H54 (cell line): ENCODE measurements around the gene SLCO3A1.

Experiments used
- DNase-seq: peaks from one replicate; pipeline ENCODE4 v3.0.0; 2011; ENCODE audit warnings: low spot score, mixed read lengths; ENCODE audit not compliant: insufficient read length
- FAIRE-seq: peaks from 3 replicates; lab custom pipeline; 2011; peaks lifted over from hg19 to GRCh38; lab: Jason Lieb, UNC
- POLR2A ChIP-seq: IDR thresholded peaks from 2 replicates; pipeline ENCODE4 v1.6.1; 2011; ENCODE audit warnings: low read depth, mild to moderate bottlenecking, low read length

Gene SLCO3A1

DNA sequence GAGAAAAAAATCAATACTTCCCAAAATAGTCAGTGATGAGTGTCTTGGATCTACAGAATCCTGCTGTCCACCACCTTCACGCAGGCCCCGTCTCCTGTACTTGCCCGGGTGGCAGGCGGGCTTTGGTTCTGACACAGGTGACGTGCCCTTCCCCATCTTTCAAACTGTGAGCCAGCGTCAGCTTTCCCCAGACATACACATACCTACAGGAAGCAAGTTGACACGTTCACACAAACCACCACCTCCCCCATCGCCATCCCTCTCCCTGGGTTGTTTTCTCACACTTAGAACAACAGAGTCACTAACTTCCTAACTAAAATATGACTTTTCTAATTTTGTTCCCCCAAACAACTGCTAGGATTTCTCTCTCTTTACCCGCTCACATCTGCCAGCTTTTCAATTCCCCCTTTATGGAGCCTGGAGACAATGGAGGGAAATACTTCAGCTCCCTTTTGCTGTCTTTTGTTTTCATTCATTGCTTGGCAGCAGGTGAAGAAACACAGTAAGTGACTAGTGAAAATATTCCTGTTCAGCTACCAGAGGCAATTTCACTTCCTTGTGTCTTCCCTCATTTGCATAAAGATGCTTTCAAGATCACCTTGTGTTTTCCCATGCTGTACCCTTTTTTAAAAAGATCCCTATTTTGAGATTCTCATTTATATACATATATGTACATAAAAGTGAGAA lies 248.3 kb downstream of the SLCO3A1 start:
- DNase-seq (no peak), FAIRE-seq (no peak)

DNA sequence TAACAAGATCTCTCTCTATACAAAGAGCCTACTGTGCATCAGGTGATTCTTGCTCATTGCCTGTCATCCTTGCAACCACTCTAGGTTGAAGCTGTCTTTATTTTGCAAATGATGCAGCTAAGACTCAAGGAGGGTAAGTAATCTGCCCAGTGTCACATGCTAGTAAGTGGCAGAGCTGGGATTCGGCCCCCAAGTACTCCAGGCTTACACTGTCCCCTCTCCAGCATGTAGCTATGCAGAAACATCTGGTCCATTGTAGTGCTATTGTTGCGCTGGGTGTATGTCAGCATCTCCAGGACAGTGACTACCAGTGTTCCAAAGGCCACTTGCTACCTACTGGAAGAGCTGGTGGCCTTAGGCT lies 248.9 kb downstream of the SLCO3A1 start:
- no peak for TF ChIP-seq POLR2A
- no peak for FAIRE-seq
- no peak for DNase-seq

More for the DNA sequence above, 248.3 kb downstream of the SLCO3A1 start:
- no peak for TF ChIP-seq POLR2A

DNA sequence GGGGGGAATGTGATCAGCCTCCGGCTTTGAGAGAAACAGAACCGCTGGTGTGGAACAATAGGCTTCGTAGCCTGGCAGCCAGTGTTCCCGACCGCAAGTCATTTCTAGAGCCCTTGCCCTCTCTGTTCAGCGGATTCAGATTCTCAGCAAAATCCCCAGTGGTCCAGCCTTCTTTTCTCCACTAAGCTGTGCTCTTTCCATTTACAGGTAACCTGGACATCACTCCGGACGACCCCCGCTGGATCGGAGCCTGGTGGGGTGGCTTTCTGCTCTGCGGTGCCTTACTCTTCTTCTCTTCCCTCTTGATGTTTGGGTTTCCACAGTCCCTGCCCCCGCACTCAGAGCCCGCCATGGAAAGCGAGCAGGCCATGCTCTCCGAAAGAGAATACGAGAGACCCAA lies 250.6 kb downstream of the SLCO3A1 start:
- no peak for TF ChIP-seq POLR2A
- FAIRE-seq (no peak), DNase-seq (no peak)

DNA sequence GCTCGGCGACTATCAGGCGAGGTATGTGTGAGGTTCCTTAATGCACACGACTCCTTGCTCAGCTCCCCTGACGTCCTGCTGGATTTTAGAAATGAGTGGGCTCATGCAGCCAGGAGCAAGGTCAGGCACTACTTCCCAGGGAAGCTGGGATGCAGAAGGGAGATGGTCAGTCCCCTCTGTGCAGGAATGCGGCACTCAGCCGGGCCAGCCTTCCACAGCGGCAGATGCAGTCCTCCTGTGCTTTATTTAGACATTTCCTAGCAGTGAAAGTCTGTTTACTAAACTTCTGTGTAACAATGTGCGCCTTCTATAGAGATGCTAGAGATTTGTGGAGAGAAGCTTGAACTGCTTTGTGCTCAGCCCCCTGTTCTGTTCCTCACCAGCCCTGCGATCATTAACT lies 252.1 kb downstream of the SLCO3A1 start:
- TF ChIP-seq POLR2A: no peak
- FAIRE-seq (no peak), DNase-seq (no peak)

DNA sequence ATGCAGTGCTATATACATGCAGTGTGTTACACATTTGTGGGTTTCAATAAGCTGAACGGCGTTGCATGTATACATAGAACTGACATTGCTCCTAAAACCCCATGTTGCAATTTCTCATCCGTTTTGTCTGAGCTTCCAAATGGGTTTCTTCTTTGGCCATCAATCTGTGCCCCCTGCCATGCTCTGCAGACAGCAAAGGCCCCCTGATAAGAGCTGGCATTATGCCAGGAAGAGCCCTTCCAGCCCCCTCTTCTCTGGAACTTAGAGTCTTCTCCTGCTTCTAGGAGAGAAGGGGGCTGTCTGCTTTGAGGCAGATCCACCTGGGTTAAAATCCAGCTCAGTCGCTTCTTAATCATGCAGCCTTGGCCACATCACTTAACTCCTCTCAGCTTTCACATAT lies 254.0 kb downstream of the SLCO3A1 start:
- DNase-seq: no peak
- TF ChIP-seq POLR2A: no peak
- no peak for FAIRE-seq

DNA sequence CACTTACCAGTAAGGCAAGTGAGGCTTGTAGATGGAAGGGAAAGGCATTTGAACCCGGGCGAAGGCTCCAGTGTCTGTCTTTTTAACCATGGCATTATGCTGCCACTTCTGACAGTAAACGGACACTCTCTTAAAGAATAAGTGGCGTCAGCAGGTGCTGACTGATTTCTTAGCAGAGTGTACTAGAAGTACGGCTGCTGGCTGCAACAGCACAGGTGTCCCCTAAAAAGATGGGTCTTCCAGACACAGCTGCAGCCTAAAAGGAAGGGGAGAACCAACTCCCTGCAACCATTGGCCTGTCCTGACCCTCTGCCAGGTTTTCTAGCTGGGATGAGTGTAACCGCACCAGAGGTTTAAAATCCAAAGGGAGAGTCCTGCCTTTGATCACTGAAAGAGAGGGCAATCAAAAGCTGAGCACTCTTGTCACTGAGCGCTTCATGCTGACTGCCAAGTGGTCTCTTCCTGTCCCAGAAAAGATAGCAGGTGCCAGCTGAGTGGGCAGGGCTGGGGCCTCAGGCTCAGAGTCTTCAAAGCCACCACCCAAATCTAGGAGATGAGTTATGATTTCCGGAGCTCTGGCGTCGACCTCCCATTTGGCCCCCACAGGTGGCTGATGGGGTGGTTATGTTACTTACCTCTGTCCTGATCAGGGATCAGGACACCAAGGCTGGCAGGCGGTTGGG lies 255.8 kb downstream of the SLCO3A1 start:
- FAIRE-seq: no peak
- DNase-seq: no peak
- TF ChIP-seq POLR2A: no peak

DNA sequence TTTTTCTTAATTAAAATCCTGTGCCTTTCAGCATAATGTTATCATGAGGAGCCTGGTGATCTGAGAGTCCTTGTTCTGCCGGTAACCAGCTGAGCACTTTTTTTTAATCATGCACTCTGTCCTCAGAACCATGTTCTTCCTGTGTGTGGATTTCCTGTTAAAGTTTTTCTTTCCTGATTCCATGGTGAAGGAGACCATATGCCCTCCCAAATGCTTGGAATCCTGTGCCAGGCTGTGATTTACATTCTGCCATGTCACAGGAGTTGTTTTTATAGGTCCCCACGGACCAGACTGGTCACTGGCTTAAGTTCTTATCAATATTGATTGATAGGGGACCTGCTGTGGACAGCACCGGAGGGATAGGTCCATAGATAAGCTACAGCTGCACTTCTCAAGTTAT lies 257.8 kb downstream of the SLCO3A1 start:
- DNase-seq (no peak), FAIRE-seq (no peak)
- no peak for TF ChIP-seq POLR2A

DNA sequence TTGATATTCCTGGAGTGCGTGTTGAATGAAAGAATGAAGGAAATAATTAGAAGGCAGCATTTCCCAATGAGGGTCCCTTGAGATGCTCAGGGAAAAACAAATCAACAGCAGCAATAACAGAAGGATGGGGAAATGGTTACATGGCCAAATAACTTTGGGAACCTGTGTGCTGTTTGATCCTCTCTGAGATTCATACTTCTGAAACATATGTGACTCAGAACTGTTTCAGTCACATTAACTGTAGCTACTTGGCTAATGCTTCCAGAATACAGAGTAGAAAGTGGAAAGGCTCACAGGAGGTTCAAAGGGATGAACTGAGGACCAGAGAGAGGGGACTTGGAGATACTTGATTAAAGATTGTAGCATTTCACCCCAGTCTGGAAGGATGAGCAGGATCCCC lies 258.2 kb downstream of the SLCO3A1 start:
- FAIRE-seq: no peak
- no peak for TF ChIP-seq POLR2A

DNA sequence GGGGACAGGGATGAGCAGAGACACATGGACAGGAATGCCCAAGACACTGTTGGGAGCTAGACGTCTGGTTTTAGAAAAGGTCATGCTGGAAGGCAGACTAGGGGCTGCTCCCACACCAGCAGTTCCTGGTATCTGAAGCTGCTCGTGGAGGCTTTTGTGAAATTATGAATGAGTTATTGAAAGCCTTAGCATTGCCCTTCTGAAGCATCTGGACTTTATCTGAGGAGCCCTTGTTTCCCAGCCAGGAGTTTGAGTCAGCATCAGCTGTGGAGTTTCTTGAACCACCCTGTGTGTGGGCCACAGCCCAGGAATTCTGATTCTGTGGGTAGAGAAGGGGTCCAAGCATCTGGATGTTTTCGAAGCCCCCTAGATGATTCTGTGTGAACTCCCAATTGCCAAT lies 258.7 kb downstream of the SLCO3A1 start:
- no peak for TF ChIP-seq POLR2A
- no peak for FAIRE-seq
- DNase-seq: no peak

More for the DNA sequence above, 258.2 kb downstream of the SLCO3A1 start:
- DNase-seq: no peak

DNA sequence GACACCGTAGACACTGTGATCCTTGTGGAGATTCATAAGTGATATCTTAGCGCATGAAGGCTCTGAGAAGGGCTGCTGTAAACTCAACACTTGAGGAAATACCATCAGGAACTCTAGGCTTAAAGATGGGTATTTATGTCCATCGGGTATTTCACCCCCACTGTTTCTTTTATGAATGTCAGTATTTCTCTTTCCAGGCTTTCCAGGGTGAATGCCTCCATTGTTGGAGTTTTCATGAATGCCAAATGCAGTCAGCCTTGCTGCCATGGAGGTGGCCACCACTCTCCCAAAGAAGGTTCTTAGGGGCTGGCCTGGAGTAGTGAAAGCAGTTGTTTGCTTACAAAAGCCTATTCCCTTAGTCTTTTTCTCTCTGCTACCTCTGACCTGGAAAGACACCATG lies 259.2 kb downstream of the SLCO3A1 start:
- FAIRE-seq (no peak), DNase-seq (no peak)
- no peak for TF ChIP-seq POLR2A

DNA sequence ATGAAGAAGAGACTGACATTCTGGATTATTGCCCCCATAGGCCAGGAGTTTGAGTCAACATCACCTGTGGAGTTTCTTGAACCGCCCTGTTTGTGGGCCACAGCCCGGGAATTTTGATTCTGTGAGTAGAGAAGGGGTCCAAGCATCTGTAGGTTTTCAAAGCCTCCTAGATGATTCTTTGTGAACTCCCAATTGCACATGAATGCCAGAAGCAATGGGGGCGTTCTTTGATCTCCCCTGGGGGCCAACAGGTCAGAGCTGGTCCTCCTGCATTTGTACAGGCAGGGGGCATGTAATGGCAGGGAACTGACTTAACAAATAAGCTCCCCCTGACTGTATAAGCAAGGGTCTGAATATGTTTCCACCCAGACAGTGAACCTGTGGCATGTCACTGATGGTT lies 260.3 kb downstream of the SLCO3A1 start:
- DNase-seq (no peak), FAIRE-seq (no peak)
- TF ChIP-seq POLR2A: no peak

DNA sequence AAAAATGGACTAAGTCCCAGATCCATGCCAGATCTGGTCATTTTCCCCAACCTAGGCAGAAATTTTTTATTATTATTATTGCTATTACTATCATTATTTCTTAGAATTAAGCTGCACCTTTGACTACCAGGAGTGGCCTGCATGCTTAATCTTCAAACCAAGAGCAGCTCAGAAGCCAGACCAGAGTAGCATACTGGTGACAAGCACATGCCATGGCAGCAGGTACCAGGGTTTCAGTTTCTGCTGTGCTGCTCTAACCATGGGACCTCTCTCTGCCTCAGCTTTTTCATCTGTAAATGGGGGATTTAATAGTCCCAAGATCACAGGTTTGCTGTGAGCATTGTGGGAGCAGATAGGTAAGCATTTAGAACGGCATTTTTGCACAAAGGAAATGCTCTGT lies 262.3 kb downstream of the SLCO3A1 start:
- FAIRE-seq (no peak), DNase-seq (no peak)
- TF ChIP-seq POLR2A: no peak

DNA sequence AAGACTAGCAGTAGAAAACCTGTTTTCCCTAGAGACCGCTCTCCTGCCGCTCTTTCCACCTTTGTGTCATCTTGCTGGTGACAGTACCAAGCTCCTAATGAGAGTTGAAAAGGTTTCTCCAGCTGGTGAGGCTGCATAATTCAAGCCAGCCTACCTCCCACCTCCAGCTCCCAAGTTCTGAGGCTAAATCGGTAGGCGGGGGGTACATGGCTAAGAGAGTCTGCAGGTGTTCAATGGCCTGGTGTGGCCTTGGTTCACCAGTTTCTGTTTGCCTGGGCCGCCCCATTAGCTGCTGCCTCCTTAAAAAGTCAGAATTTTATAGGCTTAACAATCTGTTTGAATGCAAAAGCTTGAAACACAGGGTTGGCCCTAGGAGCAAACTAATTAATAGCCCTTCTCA lies 262.8 kb downstream of the SLCO3A1 start:
- DNase-seq (no peak), FAIRE-seq (no peak)
- no peak for TF ChIP-seq POLR2A

DNA sequence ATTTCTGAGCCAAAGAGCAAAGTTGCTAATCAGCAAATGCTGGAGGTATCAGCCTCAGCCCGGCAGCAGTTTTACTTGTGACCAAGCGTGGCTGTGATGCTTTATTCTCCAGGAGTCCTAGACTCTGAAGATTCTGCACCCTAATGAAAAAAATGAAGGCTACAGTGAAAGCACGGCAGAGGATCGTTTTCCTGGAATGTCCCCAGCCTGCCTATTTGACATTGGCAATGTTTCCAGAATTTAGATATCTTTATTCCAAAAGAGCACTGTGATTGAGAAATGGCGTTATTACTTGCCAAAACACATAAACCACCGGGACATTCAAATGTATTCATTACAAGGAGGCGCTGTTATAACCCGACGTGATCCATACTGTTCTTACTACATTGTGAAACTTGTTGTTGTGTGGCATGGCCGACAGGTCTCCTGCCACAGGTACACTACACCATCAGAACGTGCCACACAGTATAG lies 263.8 kb downstream of the SLCO3A1 start:
- FAIRE-seq: no peak
- TF ChIP-seq POLR2A: no peak
- no peak for DNase-seq

DNA sequence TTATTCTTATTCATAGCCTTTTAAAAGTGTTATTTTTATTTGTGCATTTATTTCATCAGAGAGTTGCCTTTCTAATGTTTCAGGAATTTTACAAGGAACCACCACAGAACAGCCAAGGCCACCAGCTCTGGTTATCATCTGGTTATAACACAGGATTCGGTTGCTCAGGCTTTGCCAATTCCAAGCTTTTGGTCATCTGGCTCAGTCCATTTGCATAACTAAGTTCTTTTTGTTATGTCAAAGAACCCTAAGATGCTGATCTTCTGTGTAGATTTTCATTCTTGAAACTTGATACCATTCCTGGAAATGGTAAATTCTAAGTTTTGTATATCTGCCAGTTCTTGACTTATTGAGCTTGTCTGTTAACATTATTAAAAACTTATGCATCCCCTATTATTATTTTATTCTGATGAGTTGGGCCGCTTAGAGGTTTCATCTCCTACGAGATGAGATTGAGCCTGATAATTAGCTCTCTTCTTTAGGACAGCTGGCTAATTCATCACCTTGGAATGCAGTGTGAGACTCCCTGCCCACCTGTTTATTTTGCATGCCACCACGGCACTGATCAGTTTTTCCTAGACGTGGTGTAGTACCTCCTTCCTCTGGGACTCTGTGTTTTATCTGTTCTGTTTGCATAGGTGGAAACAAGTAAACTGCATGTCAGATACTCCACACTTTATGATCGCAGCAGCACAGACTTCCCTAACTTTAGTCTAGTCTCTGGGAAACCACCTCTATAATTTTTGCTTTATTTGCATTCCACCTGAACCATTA lies 264.8 kb downstream of the SLCO3A1 start:
- DNase-seq: no peak
- TF ChIP-seq POLR2A: no peak

More for the DNA sequence above, 264.8 kb downstream of the SLCO3A1 start:
- FAIRE-seq: no peak
